GM19023 (cell line): ENCODE measurements around the gene ARID3C.
A peak's percentile ranks its signal among the peaks of the same experiment; 100 is the strongest.

Experiments used
- ATAC-seq: cut with Tn5 transposase; IDR thresholded peaks from one replicate; pipeline ENCODE4 v1.9.1; 2021; ENCODE audit warnings: mild to moderate bottlenecking, moderate library complexity; ENCODE audit not compliant: unreplicated experiment

The ARID3C gene

DNA sequence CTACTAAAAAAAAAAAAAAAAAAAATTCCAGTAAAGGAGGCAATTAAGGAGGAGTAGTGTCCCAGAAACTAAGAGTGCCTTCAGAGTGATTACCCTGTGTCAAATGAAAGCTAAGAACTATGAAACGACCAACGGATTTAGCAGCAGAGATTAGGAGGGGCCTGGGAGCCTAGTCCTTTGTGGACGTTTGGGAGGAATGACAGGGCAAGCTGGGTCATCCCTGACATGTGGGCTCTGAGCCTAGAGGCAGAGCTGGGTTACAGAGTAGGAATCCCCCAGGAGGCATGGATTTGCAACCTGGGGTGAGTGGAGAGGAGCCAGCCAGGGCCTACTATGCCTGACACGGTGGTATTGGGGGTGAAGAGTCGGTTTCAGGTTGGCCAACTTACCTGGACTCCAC is 4.3 kb upstream of the ARID3C start:
- ATAC-seq, result no peak

DNA sequence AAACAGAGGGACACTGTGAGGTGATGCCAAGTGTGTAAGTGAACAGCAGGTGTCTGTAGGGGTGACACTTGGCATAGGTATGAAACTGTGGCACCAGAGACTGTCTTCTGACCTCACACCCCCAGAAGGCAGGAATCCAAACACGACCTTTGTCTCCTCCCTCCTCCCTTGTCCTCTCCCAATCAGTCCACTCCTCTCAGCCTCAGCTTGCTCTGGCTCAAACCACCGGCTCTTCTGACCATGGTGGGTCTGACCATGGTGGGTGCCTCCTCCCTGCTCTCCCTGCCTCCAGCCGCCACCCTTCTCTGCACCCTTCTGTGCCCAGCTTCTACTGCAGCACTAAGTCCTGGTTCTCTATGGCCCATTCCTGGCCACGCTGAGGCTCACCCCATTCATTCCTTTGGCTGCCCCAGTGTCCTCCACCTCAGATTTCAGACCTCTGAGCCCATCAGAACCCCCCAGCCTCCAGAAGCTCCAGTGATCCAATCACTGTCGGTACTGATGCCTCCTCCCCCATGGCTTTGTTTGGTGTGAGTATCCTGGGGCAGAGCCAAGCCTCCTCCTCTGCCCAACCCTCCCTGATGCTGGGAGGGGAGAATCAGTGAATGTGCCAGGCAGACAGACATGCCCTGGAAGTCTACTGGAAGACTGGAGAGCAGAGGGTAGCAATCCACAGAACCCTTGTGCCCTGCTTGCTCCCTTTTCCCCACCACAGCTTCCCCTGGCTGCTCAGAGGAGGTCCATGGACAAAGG is 1.7 kb upstream of the ARID3C start:
- no peak for ATAC-seq

DNA sequence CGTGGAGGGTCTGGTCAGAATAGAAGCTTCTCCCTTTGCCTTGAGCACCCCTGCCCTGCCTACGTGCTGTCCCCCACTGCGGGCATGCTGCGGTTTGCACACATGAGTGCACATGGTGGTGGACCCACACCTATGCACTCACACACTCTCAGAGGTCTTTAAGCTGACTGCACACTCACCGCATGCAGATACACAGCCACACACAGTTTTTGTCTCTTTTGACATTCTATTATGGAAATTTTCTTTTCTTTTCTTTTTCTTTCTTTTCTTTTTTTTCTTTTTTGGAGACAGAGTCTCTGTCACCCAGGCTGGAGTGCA is 584 bp upstream of the ARID3C start:
- ATAC-seq, result no peak

DNA sequence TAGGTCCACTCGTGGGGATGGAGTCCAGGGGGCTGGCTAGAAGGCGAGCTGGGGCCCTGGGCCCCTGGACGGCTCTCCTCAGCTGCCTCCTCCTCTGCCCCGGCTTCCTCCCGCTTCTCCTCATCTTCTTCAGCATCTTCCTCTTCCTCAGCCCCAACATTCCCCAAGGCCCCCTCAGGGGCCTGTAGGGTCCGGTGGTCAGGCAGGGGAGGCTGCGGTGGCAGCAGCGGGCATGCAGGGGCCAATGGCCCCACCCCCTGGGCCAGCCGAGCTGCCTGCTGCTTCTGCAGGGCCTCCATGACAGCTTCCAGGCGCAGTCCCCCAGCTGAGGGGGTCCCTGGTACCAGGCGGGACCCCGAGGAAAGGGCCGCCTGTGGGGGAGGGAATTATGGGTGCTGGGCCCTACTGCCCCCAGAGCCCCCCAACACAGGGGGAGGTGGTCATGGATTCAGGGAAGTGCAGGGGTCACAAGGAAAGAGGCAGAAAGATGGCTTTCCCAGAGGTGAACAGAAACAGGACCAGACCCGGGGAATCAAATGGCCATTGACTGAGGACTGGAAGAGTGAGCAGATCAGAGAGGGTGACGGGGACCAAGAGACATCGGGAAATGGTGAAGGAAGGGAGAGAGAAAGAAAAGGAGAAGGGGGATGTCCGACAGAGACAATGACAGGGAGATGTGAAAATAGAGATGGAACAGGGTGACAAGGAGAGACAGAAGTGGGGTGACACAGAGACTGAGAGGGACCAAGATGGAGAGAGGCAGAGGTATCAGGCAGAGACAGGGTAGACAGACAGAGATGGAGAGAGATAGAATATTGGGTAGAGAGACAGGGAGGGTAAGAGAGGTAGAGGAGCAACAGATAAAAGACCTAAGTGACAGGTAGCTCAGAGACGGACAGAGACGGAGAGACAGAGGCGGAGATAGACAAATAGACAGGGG is 880 bp downstream of the ARID3C start:
- ATAC-seq, result no peak

DNA sequence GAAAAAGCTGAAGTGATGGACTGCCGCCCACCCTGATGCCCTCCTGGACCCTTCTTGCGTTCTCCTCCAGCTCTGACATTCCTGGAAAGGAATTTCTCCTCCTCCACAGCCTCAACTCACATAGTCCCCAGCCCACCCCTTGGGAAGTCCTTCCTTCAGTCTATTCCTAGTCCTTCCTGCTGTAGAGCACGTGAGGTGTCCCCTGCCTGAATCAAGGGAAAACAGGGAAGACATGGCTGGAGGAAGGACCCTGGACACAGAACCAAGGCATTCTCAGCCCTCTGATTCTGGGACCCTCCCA is 3.7 kb downstream of the ARID3C start:
- no peak for ATAC-seq

DNA sequence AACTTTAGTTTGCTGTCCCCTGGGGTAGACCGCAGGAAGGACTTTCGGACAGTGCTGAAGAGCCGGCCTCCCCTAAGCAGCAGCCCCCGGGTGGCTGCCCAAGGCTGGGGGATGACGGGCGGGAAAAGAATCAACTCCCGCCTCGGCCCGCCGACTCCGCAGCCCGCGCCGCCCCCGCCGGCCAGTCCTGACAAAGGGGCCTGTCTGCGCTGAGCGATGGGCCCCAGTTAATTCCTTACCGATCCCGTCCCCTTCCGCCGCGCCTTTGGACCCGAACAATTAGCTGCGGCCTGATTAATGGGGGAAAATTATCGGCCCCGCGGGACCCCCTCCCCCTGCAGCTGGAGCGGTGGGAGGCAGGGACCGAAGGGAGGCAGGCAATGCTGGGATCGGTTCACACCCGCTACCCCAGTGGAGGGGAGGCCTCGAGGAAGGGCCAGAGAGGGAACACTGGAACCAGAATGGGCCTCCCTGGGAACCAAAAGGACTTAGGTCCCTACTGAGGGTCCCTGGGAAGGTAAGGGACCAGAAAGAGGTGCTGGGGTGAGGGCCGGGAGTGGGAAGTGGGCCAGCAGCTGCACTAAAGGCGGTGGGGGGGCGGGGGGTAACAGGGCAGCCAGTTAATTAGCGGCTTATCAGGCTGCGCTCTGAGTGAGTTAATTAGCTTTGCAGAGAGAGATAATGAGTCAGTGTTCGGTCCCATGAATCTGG is 4.2 kb downstream of the ARID3C start:
- ATAC-seq, result no peak

DNA sequence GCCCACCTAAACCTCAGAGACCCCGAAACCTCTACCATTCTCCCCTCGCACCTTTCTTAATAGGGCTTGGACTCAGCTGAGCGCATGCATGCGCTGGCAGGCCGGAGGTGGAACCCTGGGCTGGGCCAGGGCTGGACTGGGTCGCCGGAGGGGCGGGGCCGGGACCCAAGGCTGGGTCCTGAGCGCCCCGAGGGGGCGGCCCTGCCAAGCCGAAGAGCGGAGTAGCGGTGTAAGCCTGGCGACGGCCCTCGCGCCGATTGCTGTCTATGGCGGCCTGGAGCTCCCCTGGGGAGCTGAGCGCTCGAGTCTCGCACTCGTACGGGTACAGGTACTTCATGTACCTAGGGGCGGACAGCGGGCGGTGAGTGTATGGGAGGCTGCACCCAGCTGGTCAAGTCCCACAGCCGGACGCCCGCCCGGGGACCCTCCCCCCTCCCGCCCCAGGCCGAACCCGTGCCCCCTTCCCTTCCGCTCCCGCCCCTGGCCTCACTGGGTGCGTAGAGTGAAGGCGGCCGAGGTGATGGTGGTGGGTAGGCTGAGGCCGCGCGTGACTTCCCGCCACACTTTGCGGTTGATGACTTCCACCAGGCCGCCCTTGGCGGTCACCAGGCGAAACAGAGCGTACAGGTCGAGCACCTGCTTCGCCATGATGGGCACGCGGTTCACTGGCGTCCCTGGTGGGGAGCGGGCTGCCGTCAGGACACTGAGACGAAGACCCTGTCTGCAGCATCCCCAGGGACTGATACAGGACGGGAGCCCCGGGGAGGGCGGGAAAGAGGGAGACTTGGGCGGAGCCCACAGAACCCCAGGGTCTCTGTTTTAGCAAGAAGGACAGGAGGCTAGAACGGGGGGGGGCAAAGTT is 5.3 kb downstream of the ARID3C start:
- no peak for ATAC-seq

DNA sequence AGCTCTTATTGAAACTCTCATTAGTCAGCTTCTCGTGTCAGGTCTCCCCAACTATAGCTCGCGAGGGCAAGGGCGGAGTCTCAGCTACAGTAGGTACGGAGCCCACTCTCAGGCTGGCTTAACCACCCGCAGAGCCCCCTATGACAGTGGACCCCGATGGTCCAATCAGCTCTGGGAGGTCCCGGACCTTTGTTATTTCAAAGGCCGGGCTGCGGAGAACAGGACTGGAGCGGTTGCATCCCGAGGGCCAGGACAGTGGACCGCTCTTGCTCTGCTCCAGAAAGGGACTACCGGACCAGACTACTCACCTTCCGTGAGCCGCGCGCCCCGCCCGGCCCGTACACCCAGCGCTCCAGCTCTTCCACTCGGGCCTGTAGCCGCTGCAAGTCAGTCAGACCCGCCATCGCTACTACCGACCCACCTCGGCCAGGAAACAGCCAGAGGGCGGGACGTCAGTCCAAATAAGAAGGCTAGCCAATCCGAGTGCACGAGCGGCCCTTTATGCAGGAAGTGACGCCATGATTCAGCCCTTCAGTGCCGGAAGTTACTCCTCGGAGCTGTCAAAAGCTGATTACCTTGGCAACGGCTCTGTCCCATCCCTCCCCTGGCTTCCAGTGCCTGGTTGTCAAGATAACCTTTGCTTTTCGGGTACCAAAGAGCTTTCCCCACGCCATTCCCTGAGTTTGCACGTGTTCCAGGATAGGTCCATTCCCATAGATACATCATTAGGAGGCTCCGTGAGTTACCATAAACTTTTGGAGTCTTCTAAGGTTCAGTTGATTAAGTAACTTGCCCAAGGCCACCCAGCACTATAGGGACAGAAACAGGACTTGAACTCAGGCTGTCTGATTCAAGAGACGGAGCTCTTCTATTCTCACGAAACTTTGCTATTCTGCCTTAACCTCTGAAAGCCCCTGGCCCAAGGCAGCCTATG is 8.5 kb downstream of the ARID3C start, which contains the start of gene DCTN3:
Gene DCTN3, minus strand, starts transcription at position 435 of the 934 bp plus-strand sequence. Its CDS starts 31 bp downstream, at position 404.
- ATAC-seq, result peak; percentile 99

DNA sequence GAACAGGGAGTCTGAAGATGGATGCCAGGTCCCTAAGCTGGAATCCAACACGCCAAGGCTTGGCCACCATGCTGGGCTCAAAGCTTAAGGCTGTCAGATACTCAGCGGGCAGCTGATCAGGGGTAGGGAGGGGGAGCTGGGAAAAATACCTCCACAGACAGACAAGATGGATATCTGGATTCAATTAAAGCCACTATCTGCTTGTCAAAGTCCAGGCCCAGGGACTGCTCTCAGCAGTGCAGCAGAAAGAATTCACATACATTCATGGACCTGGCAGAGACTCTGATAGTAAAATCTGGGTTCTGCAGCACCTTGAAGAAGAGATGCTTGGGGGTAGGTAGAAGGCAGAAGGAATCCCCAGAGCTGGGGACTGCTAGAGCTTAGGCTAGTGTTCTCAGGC is 13.7 kb downstream of the ARID3C start:
- ATAC-seq, result no peak

DNA sequence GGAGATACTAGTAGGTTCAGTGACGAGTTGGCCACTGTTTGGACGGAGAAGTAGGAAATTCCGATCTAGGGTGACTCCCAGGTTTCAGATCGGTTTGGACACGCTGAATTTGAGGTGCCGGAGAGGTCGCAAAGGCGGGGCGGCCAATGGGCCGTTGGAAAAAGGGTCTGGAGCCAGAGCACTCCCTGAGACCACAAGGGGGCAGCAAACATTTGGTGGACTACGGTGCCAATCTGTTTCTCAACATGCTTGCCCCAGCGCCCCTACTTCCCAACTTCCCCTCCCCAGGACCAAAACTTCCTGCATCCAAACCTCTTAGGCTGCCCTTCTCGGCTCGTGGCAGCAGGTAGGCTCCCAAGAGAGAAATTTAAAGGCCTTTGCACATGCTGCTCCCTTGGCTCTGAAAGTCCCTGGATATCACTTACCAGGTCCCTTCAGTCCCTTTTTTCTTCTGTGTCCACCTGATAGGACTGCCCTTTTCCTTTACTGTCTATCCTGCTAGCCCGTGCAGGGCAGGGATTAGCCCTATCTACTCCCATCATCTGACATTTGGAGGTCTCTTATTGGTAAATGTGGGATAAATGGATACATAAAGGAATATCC is 16.0 kb downstream of the ARID3C start:
- ATAC-seq, result no peak

DNA sequence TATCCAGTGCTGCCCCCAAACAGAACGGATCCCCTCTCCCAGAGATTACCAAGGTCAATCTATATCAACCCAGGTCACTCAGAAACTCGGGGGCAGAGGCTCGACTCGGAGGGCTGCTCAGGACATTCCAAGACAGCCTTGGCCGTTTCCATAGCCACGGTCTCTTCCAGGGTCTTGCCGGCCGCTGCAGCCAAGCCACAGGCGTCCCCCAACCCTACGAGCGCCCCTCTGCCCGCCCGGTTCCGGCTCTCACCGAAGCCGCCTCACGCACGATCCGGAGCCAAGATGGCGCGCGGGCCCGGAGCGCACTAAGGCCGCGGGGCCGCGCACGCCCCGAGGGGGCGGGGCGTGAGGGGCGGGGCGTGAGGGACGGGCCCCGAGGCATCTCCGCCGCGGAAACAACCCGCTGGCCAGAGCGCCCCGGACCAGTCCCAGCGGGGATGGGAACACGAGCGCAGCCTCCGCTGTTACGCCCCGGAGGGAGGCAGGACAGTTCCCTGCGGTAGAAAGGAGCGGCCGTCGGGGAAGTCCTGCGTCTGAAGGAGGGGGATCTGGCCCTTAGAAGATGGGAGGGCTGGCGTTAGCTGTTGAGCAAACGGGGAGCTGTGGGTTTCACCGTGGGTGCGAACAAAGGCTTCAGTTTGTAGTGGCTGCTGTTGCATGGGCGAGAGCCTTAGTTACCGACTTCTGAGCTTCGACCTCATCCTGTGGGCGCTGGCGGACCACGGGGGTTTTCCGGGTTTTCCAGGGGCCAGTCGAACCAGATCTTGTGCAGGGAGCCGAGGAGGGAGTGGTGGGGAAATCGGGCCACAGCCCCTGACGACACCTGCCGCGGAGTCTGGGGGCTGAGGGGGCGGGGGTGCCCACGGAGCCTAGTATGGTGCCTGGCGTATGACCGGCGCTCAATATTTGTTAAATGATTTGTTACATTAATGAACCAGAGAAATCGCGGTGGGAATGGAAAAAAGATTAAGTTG is 16.8 kb downstream of the ARID3C start, which contains the start of gene RPP25L:
Gene RPP25L, minus strand, starts transcription at position 287 of the 977 bp plus-strand sequence. CDS start 801 bp downstream, outside the sequence.
- peak; percentile 91 for ATAC-seq

DNA sequence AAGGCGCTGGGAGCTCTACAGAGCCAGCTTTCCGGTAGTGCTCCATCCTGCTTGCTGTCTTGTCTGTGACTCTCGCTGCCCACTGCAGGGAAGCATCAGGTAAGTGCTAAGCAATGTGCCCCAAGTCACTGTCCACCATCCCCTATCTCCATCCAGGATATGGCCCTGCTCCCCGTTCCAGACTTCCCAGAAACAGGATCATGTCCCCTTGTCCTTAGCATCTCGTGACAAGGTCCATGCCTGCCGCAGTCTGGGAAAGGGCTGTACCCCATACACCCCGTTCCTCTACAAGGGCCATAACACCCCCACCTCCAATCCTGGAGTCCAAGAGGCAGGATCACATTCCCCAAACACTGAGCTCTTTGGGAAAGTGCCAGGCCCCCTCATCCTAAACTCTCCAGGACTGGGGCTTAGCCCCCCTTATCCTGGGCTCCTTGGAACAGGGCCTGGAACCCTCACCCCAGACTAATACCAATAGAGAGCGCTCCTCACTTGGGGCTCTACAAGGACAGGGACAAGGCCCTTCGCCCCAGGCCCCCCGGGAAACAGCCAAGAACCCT is 17.5 kb downstream of the ARID3C start:
- ATAC-seq, result peak; percentile 15

DNA sequence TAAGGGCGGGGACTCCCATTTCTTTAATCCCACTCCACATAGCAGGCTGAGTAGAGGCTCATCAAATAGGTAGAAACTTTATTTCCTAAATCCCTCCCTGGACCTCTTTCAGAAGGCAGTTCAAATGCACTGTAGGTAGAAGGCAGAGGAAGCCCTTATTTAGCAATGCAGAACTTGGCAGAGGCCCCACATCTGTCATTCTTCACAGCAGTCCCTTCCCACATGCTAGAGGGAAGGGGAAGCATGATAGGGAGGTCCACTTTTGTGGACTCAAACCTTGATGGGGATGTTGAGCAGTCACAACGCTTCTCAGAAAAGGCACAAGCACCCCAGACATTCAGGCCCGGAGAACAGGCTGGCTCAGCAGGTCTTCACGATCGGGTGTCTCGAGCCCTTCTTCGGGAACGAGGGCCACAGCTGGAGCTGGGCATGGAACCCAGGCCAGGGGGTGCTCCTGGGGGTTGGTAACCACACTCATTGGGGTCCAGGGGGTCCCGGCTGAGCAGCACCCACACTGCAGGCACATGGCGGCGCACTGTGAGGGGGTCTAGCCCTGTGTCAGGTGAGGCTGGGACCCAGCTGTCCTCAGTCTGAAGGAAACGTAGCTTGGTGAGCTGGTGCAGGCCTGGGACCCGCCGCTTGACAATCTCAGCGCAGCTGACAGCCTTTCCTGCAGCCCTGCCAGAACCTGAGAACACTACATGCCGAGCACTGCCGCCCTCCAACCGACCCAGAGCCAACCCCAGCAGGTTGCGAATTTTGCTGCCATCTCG is 18.2 kb downstream of the ARID3C start:
- no peak for ATAC-seq

DNA sequence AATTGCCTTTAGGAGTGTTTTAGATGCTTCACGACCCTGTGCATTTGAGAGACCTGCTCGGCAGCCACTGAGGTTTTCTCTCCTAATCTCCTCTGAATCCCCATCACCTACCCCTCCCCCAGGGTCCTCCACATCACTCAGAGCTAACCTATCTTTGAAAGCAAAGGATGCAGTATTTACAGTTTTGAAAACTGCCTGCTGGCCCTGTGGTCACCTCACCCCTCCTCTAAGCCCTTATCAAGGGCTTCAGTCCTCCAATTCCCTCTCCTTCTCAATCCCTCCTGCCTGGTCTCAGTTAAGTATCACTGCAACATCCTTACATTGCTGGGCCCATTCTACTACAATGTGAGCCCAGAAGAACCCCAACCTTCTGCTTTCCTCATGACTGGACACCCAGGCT is 21.5 kb downstream of the ARID3C start:
- no peak for ATAC-seq

DNA sequence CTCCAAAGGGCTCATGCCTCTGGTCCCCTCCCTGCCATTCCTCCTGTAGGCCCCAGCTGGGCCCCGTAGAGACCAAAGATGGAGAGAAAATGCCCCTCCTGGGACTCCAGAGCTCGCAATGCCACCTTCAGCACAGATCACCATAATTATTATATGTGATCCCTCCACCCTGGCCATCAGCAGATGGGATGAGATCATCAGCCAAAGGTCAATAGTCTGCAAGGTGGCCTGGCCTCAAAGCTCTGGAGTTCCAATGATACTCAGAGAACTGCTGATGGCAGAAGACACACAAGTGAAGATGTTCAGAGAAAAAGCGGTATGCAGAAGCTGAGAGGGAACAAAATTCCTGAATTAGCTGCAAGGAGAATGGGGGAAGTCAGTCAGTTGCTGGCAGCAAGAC is 22.0 kb downstream of the ARID3C start:
- ATAC-seq, result no peak

DNA sequence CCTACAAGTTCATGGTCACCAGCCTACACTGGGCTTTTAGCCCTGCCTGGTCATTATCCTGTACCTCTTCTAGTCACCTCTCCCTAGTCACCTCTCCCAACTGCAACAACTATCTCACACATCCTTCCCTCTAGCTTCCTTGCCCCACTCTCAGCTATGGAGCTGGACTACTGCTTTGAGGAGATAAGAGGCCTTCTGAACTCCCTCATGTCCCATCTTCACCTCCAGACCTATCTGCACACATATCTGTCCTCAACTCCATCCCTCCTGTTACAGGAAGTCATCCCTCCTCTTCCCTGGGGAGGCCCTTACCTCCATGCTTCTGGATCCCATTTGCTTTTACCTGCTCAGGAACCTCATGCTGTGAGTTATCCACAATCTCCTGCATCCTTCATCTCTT is 22.7 kb downstream of the ARID3C start:
- ATAC-seq, result no peak
